Type B pancreatic cell (in vitro differentiated cells): ENCODE data around the gene STXBP5. TPM values are rescaled to one million over a fixed set of nuclear protein-coding genes. Genes with fewer than 3 reads are reported as not detected.
A peak's percentile ranks its signal among the peaks of the same experiment; 100 is the strongest.

ENCODE experiments used
- DNase-seq: peaks from one replicate; pipeline ENCODE4 v3.0.0; 2021; ENCODE audit warnings: mixed read lengths; ENCODE audit not compliant: unreplicated experiment; ENCODE audit errors: extremely low spot score
- H3K27ac Mint-ChIP-seq: 2 replicates; pipeline ENCODE4 v1.8.0; 2021; ENCODE audit warnings: mild to moderate bottlenecking, mixed read lengths
- H3K27me3 Mint-ChIP-seq: 2 replicates; pipeline ENCODE4 v1.8.0; 2021; ENCODE audit warnings: mixed read lengths
- H3K36me3 Mint-ChIP-seq: 2 replicates; pipeline ENCODE4 v1.8.0; 2021; ENCODE audit warnings: mixed read lengths
- H3K4me1 Mint-ChIP-seq: one replicate; pipeline ENCODE4 v1.8.0; 2021; ENCODE audit warnings: mixed read lengths; ENCODE audit not compliant: unreplicated experiment
- H3K4me3 Mint-ChIP-seq: 2 replicates; pipeline ENCODE4 v1.8.0; 2021; ENCODE audit warnings: mild to moderate bottlenecking, mixed read lengths
- H3K9me3 Mint-ChIP-seq: 2 replicates; pipeline ENCODE4 v1.8.0; 2021; ENCODE audit warnings: mixed read lengths
- total RNA-seq: library from RNA; stranded (reverse); gene quantifications from 2 replicates; pipeline ENCODE4 v1.2.1, GENCODE V29; 2021; ENCODE audit warnings: low replicate concordance
- TF ChIP-seq, protein P1 (sequence below): fragments of 200-600 bp; sonication (generic); conservative IDR thresholded peaks from 2 replicates; pipeline ENCODE4 v1.5.0; 2021; ENCODE audit warnings: antibody characterized with exemption, mild to moderate bottlenecking

The STXBP5 gene
- total RNA-seq, 1 donor from 2014 or later = 21.0 TPM

DNA sequence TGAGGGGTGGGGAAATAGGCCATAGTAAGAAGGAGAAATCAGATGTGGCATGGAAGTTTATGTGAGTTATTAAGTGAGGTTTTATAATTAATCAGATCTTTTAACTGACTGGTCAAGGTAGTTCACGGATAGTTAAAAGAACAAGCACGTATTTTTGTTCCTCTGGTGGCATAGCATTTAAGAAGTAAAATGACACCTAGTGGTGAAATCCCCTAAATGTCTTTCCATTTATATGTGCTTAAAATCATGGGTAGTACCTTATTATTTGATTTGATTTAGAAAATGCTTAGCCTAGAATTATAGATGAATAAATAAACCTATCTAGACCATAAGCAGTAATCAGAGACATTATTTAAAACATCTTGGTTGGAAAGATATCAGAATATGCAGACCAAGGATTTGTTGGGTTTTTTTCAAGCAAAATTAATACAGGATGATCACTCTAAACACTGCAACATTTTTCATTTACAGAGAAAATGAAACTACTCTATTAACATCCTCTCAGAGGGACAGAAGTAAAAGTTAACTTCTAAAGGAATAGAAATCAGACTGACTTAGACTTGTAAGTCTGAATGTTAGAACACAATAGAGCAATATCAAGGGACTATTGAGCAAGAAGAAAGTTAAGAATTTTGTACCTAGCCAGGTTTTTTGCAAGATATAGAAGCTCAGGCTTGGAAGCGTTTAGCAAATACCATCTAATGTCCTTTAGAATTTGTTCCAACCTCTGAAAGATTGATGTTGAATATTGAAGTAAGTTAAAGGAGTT lies 81.1 kb downstream of the STXBP5 start:
- TF ChIP-seq, protein P1, sequence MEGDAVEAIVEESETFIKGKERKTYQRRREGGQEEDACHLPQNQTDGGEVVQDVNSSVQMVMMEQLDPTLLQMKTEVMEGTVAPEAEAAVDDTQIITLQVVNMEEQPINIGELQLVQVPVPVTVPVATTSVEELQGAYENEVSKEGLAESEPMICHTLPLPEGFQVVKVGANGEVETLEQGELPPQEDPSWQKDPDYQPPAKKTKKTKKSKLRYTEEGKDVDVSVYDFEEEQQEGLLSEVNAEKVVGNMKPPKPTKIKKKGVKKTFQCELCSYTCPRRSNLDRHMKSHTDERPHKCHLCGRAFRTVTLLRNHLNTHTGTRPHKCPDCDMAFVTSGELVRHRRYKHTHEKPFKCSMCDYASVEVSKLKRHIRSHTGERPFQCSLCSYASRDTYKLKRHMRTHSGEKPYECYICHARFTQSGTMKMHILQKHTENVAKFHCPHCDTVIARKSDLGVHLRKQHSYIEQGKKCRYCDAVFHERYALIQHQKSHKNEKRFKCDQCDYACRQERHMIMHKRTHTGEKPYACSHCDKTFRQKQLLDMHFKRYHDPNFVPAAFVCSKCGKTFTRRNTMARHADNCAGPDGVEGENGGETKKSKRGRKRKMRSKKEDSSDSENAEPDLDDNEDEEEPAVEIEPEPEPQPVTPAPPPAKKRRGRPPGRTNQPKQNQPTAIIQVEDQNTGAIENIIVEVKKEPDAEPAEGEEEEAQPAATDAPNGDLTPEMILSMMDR = peak; percentile 71
- no peak overlapping the region for H3K27ac Mint-ChIP-seq
- H3K9me3 Mint-ChIP-seq = no peaks in the 10 kb centered on the region
- peaks cover 14% of the 10 kb centered on the region for H3K4me1 Mint-ChIP-seq
- no peaks in the 10 kb centered on the region for H3K27me3 Mint-ChIP-seq
- no peak overlapping the region for H3K4me3 Mint-ChIP-seq
- DNase-seq = no peak
- H3K36me3 Mint-ChIP-seq = peaks cover 9% of the 10 kb centered on the region

DNA sequence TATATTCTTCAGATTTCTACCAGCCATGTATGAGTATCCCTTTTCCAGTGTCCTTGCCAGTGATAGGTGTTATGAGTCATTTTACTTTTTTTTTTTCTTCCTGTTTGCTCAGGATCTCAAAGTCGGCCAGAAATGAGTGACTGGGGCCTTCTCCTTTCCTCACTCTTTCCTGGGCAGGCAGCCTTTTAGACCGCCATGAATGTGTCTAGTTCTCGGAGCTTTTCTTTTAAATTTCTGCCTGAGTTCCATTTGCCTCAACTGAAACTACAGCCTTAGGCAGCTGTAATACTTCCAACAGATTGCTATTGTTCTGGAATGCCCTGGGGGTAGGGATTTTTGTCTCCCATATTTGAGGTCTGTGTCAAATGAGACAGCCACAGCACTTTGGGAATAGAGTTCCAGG lies 83.7 kb downstream of the STXBP5 start:
- no peak overlapping the region for H3K27ac Mint-ChIP-seq
- TF ChIP-seq, protein P1 = no peak
- no peak for DNase-seq

DNA sequence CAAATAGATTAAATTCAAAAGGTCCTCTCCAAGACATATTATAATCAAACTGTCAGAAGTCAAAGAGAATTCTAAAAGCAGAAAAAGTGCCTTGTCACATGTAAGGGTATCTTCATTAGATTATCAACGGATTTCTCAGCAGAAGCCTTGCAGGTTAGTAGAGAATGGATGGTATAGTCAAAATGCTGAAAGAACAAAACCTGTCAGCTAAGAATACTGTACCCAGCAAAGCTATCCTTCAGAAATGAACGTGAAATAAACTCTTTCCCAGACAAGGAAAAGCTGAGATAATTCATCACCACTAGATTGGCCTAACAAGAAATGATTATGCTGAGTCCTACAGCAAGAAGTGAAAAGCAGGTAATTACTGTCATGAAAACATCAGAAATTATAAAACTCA lies 92.9 kb downstream of the STXBP5 start:
- H3K4me3 Mint-ChIP-seq = no peak overlapping the region
- H3K27ac Mint-ChIP-seq = no peak overlapping the region
- peaks cover 24% of the 10 kb centered on the region for H3K9me3 Mint-ChIP-seq
- H3K36me3 Mint-ChIP-seq = peaks cover 40% of the 10 kb centered on the region
- H3K4me1 Mint-ChIP-seq = no peaks in the 10 kb centered on the region
- H3K27me3 Mint-ChIP-seq = no peaks in the 10 kb centered on the region
- TF ChIP-seq, protein P1 = no peak
- no peak for DNase-seq

More for the DNA sequence above, 83.7 kb downstream of the STXBP5 start:
- peaks cover 3% of the 10 kb centered on the region for H3K36me3 Mint-ChIP-seq
- H3K27me3 Mint-ChIP-seq = no peaks in the 10 kb centered on the region
- no peaks in the 10 kb centered on the region for H3K9me3 Mint-ChIP-seq
- no peak overlapping the region for H3K4me3 Mint-ChIP-seq
- H3K4me1 Mint-ChIP-seq = peaks cover 14% of the 10 kb centered on the region

DNA sequence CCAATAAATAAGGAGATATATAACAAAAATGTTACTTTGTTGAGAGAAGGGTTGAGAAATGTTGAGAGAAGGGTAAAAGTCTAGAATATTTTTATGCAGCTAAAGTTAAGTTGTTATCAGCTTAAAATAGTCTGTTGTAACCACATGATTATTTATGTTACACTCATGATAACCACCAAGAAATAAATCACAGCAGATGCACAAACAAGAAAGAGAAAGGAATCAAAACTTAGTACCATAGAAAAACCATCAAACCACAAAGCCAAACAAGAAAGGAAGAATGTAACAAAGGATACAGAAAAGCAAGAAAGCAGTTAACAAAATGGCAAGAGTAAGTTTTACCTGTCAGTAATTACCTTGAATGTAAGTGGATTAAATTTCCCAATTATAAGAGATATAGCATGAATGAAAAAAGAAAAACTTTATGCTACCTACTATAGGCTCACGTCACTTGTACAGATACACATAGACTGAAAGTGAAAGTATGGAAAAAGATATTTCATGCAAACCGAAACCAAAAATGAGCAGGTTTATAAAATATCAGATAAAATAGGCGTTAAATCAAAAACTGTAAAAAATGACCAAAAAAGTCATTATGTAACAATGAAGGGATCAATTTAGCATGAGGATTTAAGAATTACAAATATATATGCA lies 93.6 kb downstream of the STXBP5 start:
- no peaks in the 10 kb centered on the region for H3K4me1 Mint-ChIP-seq
- TF ChIP-seq, protein P1 = no peak
- H3K9me3 Mint-ChIP-seq = peaks cover 24% of the 10 kb centered on the region
- peaks cover 44% of the 10 kb centered on the region for H3K36me3 Mint-ChIP-seq
- no peaks in the 10 kb centered on the region for H3K27me3 Mint-ChIP-seq
- no peak for DNase-seq
- no peak overlapping the region for H3K27ac Mint-ChIP-seq
- H3K4me3 Mint-ChIP-seq = no peak overlapping the region

DNA sequence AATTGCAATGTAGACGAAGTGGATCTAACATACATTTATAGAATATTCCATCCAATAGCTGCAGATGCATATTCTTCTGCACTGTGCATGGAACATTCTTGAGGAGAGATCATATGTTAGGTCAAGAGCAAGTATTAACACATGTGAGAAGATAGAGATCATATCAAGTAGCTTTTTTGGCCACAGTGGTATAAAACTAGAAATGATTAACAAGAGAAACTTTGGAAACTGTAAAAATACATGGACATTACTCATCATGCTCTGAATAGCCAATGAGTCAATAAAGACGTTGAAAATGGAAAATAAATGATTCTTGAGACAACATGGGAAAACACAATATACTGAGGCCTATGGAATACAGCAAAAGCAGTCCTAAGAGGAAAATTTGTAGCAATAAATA lies 94.2 kb downstream of the STXBP5 start:
- Mint-ChIP-seq H3K4me3 (no peak overlapping the region), H3K27ac (no peak overlapping the region), H3K9me3 (peaks cover 24% of the 10 kb centered on the region), H3K27me3 (no peaks in the 10 kb centered on the region), H3K4me1 (no peaks in the 10 kb centered on the region), H3K36me3 (peaks cover 48% of the 10 kb centered on the region)
- TF ChIP-seq, protein P1 = no peak
- DNase-seq = no peak
